ENCODE measurements around the gene LIN28B. TPM values are rescaled to one million over a fixed set of nuclear protein-coding genes. Genes with fewer than 3 reads are reported as not detected.
"Not testable (repeated sequence)": the region's sequence is repeated elsewhere in the genome, so short reads cannot be mapped to it uniquely, and the experiment has no call there.

LIN28B gene
- polyA plus RNA-seq, 1 experiment = not detected

- ChIA-PET POLR2A (no interaction called here), CTCF (interaction anchor here (1.0 to 1.6 kb wide), 2 partner anchors 15 to 76 kb away, joined by 3 to 4 read pairs; no protein-coding TSS in a partner anchor)
- Histone ChIP-seq H3K4me3 (ENCODE audit: low read depth, low read length) (no peak overlapping the region), H3K27me3 (ENCODE audit: control insufficient read depth, insufficient read depth, low read length) (no peaks in the 10 kb centered on the region), H3K36me3 (ENCODE audit: control insufficient read depth, insufficient read depth, low read length) (no peaks in the 10 kb centered on the region)
- no peak for DNase-seq (ENCODE audit: low read depth)
- no peak for TF ChIP-seq CTCF (IDR thresholded peaks at IDR 0.05; ENCODE audit: insufficient read depth, low read depth, low read length)
Measured at GRCh38 chr6:105072798-105073199, 115.9 kb downstream of the LIN28B start.

GRCh38 chr6:105075210-105075609, 118.3 kb downstream of the LIN28B start:
- TF ChIP-seq CTCF (IDR thresholded peaks at IDR 0.05; ENCODE audit: insufficient read depth, low read depth, low read length) = no peak
- DNase-seq (ENCODE audit: low read depth) = no peak
- Histone ChIP-seq H3K27me3 (ENCODE audit: control insufficient read depth, insufficient read depth, low read length) (no peaks in the 10 kb centered on the region; the same call in 1 of the 2 replicates), H3K4me3 (ENCODE audit: low read depth, low read length) (no peak overlapping the region), H3K36me3 (ENCODE audit: control insufficient read depth, insufficient read depth, low read length) (no peaks in the 10 kb centered on the region)
- CTCF ChIA-PET = interaction anchor here (0.5 kb wide), 1 partner anchor 181 kb away, joined by 3 read pairs; no protein-coding TSS in a partner anchor
- POLR2A ChIA-PET = no interaction called here

- H3K4me3 ChIP-seq (ENCODE audit: low read depth, low read length); POLR2A ChIA-PET; H3K27me3 ChIP-seq (ENCODE audit: control insufficient read depth, insufficient read depth, low read length); H3K36me3 ChIP-seq (ENCODE audit: control insufficient read depth, insufficient read depth, low read length); DNase-seq (ENCODE audit: low read depth): not testable (repeated sequence)
- CTCF ChIA-PET = interaction anchor here (1.1 to 3.0 kb wide), 5 partner anchors 11 to 347 kb away, joined by 3 to 44 read pairs (median 14); no protein-coding TSS in a partner anchor
Measured at GRCh38 chr6:105076418-105076817, 119.5 kb downstream of the LIN28B start.

- no peak for DNase-seq (ENCODE audit: low read depth)
- TF ChIP-seq CTCF (IDR thresholded peaks at IDR 0.05; ENCODE audit: insufficient read depth, low read depth, low read length) = peak; percentile 48
- no peaks in the 10 kb centered on the region; the same call in 1 of the 2 replicates for H3K27me3 ChIP-seq (ENCODE audit: control insufficient read depth, insufficient read depth, low read length)
- H3K4me3 ChIP-seq (ENCODE audit: low read depth, low read length) = no peak overlapping the region
- CTCF ChIA-PET = interaction anchor here (0.6 to 3.0 kb wide), 16 partner anchors 10 to 614 kb away, joined by 3 to 44 read pairs (median 4); partner anchors contain the start of genes LIN28B and PREP
- H3K36me3 ChIP-seq (ENCODE audit: control insufficient read depth, insufficient read depth, low read length) = no peaks in the 10 kb centered on the region
- POLR2A ChIA-PET = no interaction called here
Measured at GRCh38 chr6:105077596-105078385, 120.9 kb downstream of the LIN28B start.

- Histone ChIP-seq H3K27me3 (ENCODE audit: control insufficient read depth, insufficient read depth, low read length) (no peaks in the 10 kb centered on the region; the same call in 1 of the 2 replicates), H3K4me3 (ENCODE audit: low read depth, low read length) (no peak overlapping the region), H3K36me3 (ENCODE audit: control insufficient read depth, insufficient read depth, low read length) (no peaks in the 10 kb centered on the region)
- ChIA-PET CTCF (interaction anchor here (0.6 to 3.0 kb wide), 11 partner anchors 10 to 345 kb away, joined by 3 to 44 read pairs (median 5); partner anchors contain the start of genes LIN28B and PREP), POLR2A (no interaction called here)
- TF ChIP-seq CTCF (IDR thresholded peaks at IDR 0.05; ENCODE audit: insufficient read depth, low read depth, low read length) = no peak
- no peak for DNase-seq (ENCODE audit: low read depth)
Measured at GRCh38 chr6:105078386-105078708, 121.4 kb downstream of the LIN28B start.

All from BJ (cell line).